DOHH2 (cell line): ENCODE results near the gene CCDC149.

Experiments
- H3F3A ChIP-seq: fragments of 200-600 bp; sonication (generic), shearing (Covaris generic); 2 replicates; pipeline ENCODE4 v1.6.0; 2016; ENCODE audit warnings: antibody characterized with exemption, mild to moderate bottlenecking; ENCODE audit not compliant: control insufficient read depth, insufficient read depth
- H3K27ac ChIP-seq: fragments of 200-600 bp; sonication (generic); 2 replicates; pipeline ENCODE4 v1.5.1; 2014; ENCODE audit warnings: low read depth, mild to moderate bottlenecking, low read length, moderate library complexity
- H3K27me3 ChIP-seq: fragments of 200-600 bp; sonication (generic); 2 replicates; pipeline ENCODE4 v1.6.1; 2014; ENCODE audit warnings: mild to moderate bottlenecking, low read length, mixed read lengths; ENCODE audit not compliant: control insufficient read depth
- H3K36me3 ChIP-seq: fragments of 200-600 bp; sonication (generic); 2 replicates; pipeline ENCODE4 v1.6.1; 2014; ENCODE audit warnings: mild to moderate bottlenecking, low read length, moderate library complexity, mixed read lengths; ENCODE audit not compliant: control insufficient read depth
- H3K4me1 ChIP-seq: fragments of 200-600 bp; sonication (generic); 2 replicates; pipeline ENCODE4 v1.6.1; 2014; ENCODE audit warnings: mild to moderate bottlenecking, low read length, mixed read lengths; ENCODE audit not compliant: control insufficient read depth
- H3K4me2 ChIP-seq: fragments of 200-600 bp; sonication (generic); 2 replicates; pipeline ENCODE4 v1.6.0; 2014; ENCODE audit warnings: mild to moderate bottlenecking, low read length, moderate library complexity
- H3K4me3 ChIP-seq: fragments of 200-600 bp; sonication (generic); 2 replicates; pipeline ENCODE4 v1.5.1; 2014; ENCODE audit warnings: mild to moderate bottlenecking, low read length, mixed read lengths
- H3K79me2 ChIP-seq: fragments of 200-600 bp; sonication (generic); 2 replicates; pipeline ENCODE4 v1.6.1; 2014; ENCODE audit warnings: mild to moderate bottlenecking, low read length, mixed read lengths; ENCODE audit not compliant: control insufficient read depth
- H3K9me2 ChIP-seq: fragments of 200-600 bp; sonication (generic); replicated peaks from 2 replicates; pipeline ENCODE4 v1.6.1; 2014; ENCODE audit warnings: mild to moderate bottlenecking, low read length, mixed read lengths; ENCODE audit not compliant: control insufficient read depth
- H3K9me3 ChIP-seq: fragments of 200-600 bp; sonication (generic); 2 replicates; pipeline ENCODE4 v1.6.1; 2014; ENCODE audit warnings: antibody characterized with exemption, low read length, mixed read lengths; ENCODE audit not compliant: control insufficient read depth, insufficient read depth
- H4K20me1 ChIP-seq: fragments of 200-600 bp; sonication (generic); 2 replicates; pipeline ENCODE4 v1.6.0; 2014; ENCODE audit warnings: low read depth, mild to moderate bottlenecking, antibody characterized with exemption, low read length, moderate library complexity; ENCODE audit not compliant: control insufficient read depth, insufficient read depth
- CTCF ChIP-seq: fragments of 200-600 bp; sonication (generic); IDR thresholded peaks from one replicate; pipeline ENCODE4 v1.5.1; 2014; ENCODE audit warnings: antibody characterized with exemption, mild to moderate bottlenecking, low read depth, low read length; ENCODE audit not compliant: poor library complexity, severe bottlenecking
- EZH2phosphoT487 ChIP-seq: fragments of 200-600 bp; sonication (generic); IDR thresholded peaks from 2 replicates; pipeline ENCODE4 v1.6.1; 2017; ENCODE audit warnings: borderline replicate concordance, mild to moderate bottlenecking, antibody characterized with exemption, low read length, moderate library complexity, mixed read lengths

Gene CCDC149

GRCh38 chr4:24867251-24867650 lies 45.6 kb downstream of the CCDC149 start:
- no peak overlapping the region for H3K27ac ChIP-seq
- TF ChIP-seq EZH2phosphoT487 (no peak), CTCF (no peak)
- H3K9me2 ChIP-seq: no peaks in the 10 kb centered on the region
- H3K4me1 ChIP-seq: no peaks in the 10 kb centered on the region
- H3K4me2 ChIP-seq: no peak overlapping the region
- no peak overlapping the region for H3K4me3 ChIP-seq
- H3K27me3 ChIP-seq: no peaks in the 10 kb centered on the region
- H3K9me3 ChIP-seq: no peaks in the 10 kb centered on the region; the same call in 1 of the 2 replicates
- no peaks in the 10 kb centered on the region for H3K79me2 ChIP-seq
- no peaks in the 10 kb centered on the region for H3F3A ChIP-seq
- no peaks in the 10 kb centered on the region for H3K36me3 ChIP-seq
- H4K20me1 ChIP-seq: no peaks in the 10 kb centered on the region

- H3K9me3 ChIP-seq: no peaks in the 10 kb centered on the region; the same call in 1 of the 2 replicates
- TF ChIP-seq EZH2phosphoT487: no peak
- TF ChIP-seq CTCF: no peak
These were observed 47.4 kb downstream of the CCDC149 start for GRCh38 chr4:24865401-24865800.

GRCh38 chr4:24863799-24864198 lies 49.0 kb downstream of the CCDC149 start:
- TF ChIP-seq CTCF (no peak), EZH2phosphoT487 (no peak)
- H3K36me3 ChIP-seq: no peaks in the 10 kb centered on the region

More at GRCh38 chr4:24865401-24865800, 47.4 kb downstream of the CCDC149 start:
- Histone ChIP-seq H3K27me3 (no peaks in the 10 kb centered on the region), H3K79me2 (no peaks in the 10 kb centered on the region), H3K36me3 (no peaks in the 10 kb centered on the region), H3K4me2 (no peak overlapping the region), H4K20me1 (no peaks in the 10 kb centered on the region), H3K4me1 (no peaks in the 10 kb centered on the region), H3K9me2 (no peaks in the 10 kb centered on the region), H3K27ac (no peak overlapping the region), H3K4me3 (no peak overlapping the region), H3F3A (no peaks in the 10 kb centered on the region)

More at GRCh38 chr4:24863799-24864198, 49.0 kb downstream of the CCDC149 start:
- no peak overlapping the region for H3K27ac ChIP-seq
- H3K4me1 ChIP-seq: no peaks in the 10 kb centered on the region
- no peaks in the 10 kb centered on the region for H4K20me1 ChIP-seq
- no peaks in the 10 kb centered on the region for H3K27me3 ChIP-seq
- H3K9me2 ChIP-seq: no peaks in the 10 kb centered on the region
- H3K4me3 ChIP-seq: no peak overlapping the region
- no peaks in the 10 kb centered on the region; the same call in 1 of the 2 replicates for H3K9me3 ChIP-seq
- no peak overlapping the region for H3K4me2 ChIP-seq
- H3K79me2 ChIP-seq: no peaks in the 10 kb centered on the region
- H3F3A ChIP-seq: no peaks in the 10 kb centered on the region
